PC-3 (cell line): ENCODE measurements around the gene RBMX.

ENCODE experiments used
- EZH2 ChIP-seq: fragments of 300-600 bp; sonication (generic); IDR thresholded peaks from one replicate; pipeline ENCODE4 v1.6.1; 2017; ENCODE audit warnings: antibody characterized with exemption, mild to moderate bottlenecking, low read length; ENCODE audit not compliant: unreplicated experiment
- EZH2phosphoT487 ChIP-seq: fragments of 300-600 bp; sonication (generic); IDR thresholded peaks from 2 replicates; pipeline ENCODE4 v1.6.1; 2018; ENCODE audit warnings: mild to moderate bottlenecking, antibody characterized with exemption, low read length, borderline replicate concordance
- TF ChIP-seq, protein P1 (sequence below): fragments of 300-600 bp; sonication (generic); conservative IDR thresholded peaks from 2 replicates; pipeline ENCODE4 v1.5.1; 2017; ENCODE audit warnings: antibody characterized with exemption, low read depth, mild to moderate bottlenecking, low read length

DNA sequence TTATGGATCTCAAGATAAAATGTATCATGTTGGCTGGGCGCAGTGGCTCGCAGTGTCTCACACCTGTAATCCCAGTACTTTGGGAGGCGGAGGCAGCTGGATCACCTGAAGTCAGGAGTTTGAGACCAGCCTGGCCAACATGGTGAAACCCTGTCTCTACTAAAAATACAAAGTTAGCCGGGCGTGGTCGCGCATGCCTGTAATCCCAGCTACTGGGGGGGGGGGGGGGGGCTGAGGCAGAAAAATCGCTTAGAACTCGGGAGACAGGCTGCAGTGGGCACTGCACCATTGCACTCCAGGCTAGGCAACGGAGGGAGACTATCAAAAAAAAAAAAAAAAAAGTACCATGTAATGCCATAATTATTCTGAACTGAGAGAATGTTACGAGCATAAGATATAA lies 2.1 kb downstream of the RBMX start:
- TF ChIP-seq, protein P1, sequence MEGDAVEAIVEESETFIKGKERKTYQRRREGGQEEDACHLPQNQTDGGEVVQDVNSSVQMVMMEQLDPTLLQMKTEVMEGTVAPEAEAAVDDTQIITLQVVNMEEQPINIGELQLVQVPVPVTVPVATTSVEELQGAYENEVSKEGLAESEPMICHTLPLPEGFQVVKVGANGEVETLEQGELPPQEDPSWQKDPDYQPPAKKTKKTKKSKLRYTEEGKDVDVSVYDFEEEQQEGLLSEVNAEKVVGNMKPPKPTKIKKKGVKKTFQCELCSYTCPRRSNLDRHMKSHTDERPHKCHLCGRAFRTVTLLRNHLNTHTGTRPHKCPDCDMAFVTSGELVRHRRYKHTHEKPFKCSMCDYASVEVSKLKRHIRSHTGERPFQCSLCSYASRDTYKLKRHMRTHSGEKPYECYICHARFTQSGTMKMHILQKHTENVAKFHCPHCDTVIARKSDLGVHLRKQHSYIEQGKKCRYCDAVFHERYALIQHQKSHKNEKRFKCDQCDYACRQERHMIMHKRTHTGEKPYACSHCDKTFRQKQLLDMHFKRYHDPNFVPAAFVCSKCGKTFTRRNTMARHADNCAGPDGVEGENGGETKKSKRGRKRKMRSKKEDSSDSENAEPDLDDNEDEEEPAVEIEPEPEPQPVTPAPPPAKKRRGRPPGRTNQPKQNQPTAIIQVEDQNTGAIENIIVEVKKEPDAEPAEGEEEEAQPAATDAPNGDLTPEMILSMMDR = no peak
- TF ChIP-seq EZH2 (no peak), EZH2phosphoT487 (no peak)
